SK-N-SH (cell line): ENCODE measurements around the gene SLF2. TPM values are rescaled to one million over a fixed set of nuclear protein-coding genes. Genes with fewer than 3 reads are reported as not detected.
"Not testable (repeated sequence)": the region's sequence is repeated elsewhere in the genome, so short reads cannot be mapped to it uniquely, and the experiment has no call there.

Source experiments
- CTCF ChIA-PET: fragments of 300-600, 350-600 bp; formaldehyde crosslinking; extraction: SDS; loops from one replicate; lab custom pipeline; 2021; lab: Yijun Ruan, JAX
- POLR2A ChIA-PET: fragments of 350-600 bp; sonication (Branson Sonifier 250); formaldehyde crosslinking; extraction: SDS; loops from one replicate; lab custom pipeline; 2020; ENCODE audit warnings: antibody characterized with exemption, inconsistent platforms; lab: Yijun Ruan, JAX
- DNase-seq: peaks from one replicate; pipeline ENCODE4 v3.0.0; 2012
- H2AFZ ChIP-seq: fragments of 200-600 bp; sonication (generic); 2 replicates; pipeline ENCODE4 v1.8.1; 2016; ENCODE audit warnings: antibody characterized with exemption, mild to moderate bottlenecking, low read depth
- H3F3A ChIP-seq: fragments of 200-600 bp; sonication (generic); replicated peaks from 2 replicates; pipeline ENCODE3; 2016; ENCODE audit warnings: antibody characterized with exemption, mild to moderate bottlenecking; ENCODE audit not compliant: insufficient read depth
- H3K27ac ChIP-seq, 2 experiments: fragments of 200-500 bp in 1 of 2; fragments of 200-600 bp in 1 of 2; sonication (Bioruptor generic) in 1 of 2; sonication (generic), shearing (Covaris generic) in 1 of 2; 2 replicates each; pipeline versions ENCODE4 v1.5.1 to v1.6.1; 2014 to 2016; ENCODE audit warnings: low read depth in 2 of 2, inconsistent platforms in 1 of 2, low read length in 1 of 2, mild to moderate bottlenecking in 1 of 2, mixed read lengths in 1 of 2
- H3K27me3 ChIP-seq: fragments of 200-600 bp; sonication (generic), shearing (Covaris generic); 2 replicates; pipeline ENCODE4 v1.6.1; 2016; ENCODE audit warnings: mixed run types; ENCODE audit not compliant: insufficient read depth
- H3K36me3 ChIP-seq, 2 experiments: fragments of 200-500 bp in 1 of 2; fragments of 200-600 bp in 1 of 2; sonication (Bioruptor generic) in 1 of 2; sonication (generic) in 1 of 2; replicated peaks in 1 of 2; 2 replicates each; pipeline versions ENCODE3 to v1.5.1; 2014 to 2016; ENCODE audit warnings: low read length in 1 of 2, mild to moderate bottlenecking in 1 of 2; ENCODE audit not compliant: insufficient read depth in 2 of 2, control insufficient read depth in 1 of 2
- H3K4me1 ChIP-seq, 2 experiments: fragments of 200-500 bp in 1 of 2; fragments of 200-600 bp in 1 of 2; sonication (Bioruptor generic) in 1 of 2; sonication (generic), shearing (Covaris generic) in 1 of 2; 2 replicates each; pipeline versions ENCODE4 v1.5.1 to v1.6.1; 2014 to 2016; ENCODE audit warnings: low read depth in 1 of 2, low read length in 1 of 2, mixed run types in 1 of 2; ENCODE audit not compliant: insufficient read depth in 2 of 2, control insufficient read depth in 1 of 2
- H3K4me2 ChIP-seq: fragments of 200-600 bp; sonication (generic), shearing (Covaris generic); 2 replicates; pipeline ENCODE4 v1.6.1; 2017; ENCODE audit warnings: mixed run types
- H3K4me3 ChIP-seq, 2 experiments: fragments of 200-500 bp in 1 of 2; fragments of 200-600 bp in 1 of 2; sonication (Bioruptor generic) in 1 of 2; sonication (generic), shearing (Covaris generic) in 1 of 2; 2 replicates each; pipeline versions ENCODE4 v1.5.1 to v1.8.1; 2014 to 2016; ENCODE audit warnings: low read depth in 2 of 2, inconsistent platforms in 1 of 2, low read length in 1 of 2, mild to moderate bottlenecking in 1 of 2, mixed read lengths in 1 of 2, moderate library complexity in 1 of 2
- H3K79me2 ChIP-seq: fragments of 200-600 bp; sonication (generic); 2 replicates; pipeline ENCODE4 v1.8.1; 2017; ENCODE audit warnings: mild to moderate bottlenecking; ENCODE audit not compliant: insufficient read depth
- H3K9ac ChIP-seq: fragments of 200-600 bp; sonication (generic); 2 replicates; pipeline ENCODE4 v1.6.1; 2017; ENCODE audit warnings: mixed run types
- H3K9me2 ChIP-seq: fragments of 200-600 bp; sonication (generic); 2 replicates; pipeline ENCODE4 v1.6.1; 2017; ENCODE audit warnings: mixed run types
- H3K9me3 ChIP-seq: fragments of 200-600 bp; sonication (generic); 2 replicates; pipeline ENCODE4 v1.6.1; 2017; ENCODE audit warnings: mixed run types, mild to moderate bottlenecking, moderate library complexity
- H4K20me1 ChIP-seq: fragments of 200-600 bp; sonication (generic); 2 replicates; pipeline ENCODE4 v1.6.1; 2017; ENCODE audit warnings: mild to moderate bottlenecking, mixed run types; ENCODE audit not compliant: insufficient read depth
- CHD2 ChIP-seq: fragments of 150-350 bp; IDR thresholded peaks from 2 replicates; pipeline ENCODE4 v1.6.1; 2018; ENCODE audit warnings: low read length; ENCODE audit not compliant: partially characterized antibody
- EP300 ChIP-seq, 2 experiments: IDR thresholded peaks; 2 replicates each; pipeline versions ENCODE4 v1.4.0 to v1.6.1; 2012; ENCODE audit warnings: borderline replicate concordance in 1 of 2, low read depth in 1 of 2, low read length in 1 of 2
- FOSL2 ChIP-seq: IDR thresholded peaks from 2 replicates; pipeline ENCODE4 v1.4.0; 2012; ENCODE audit warnings: low read depth, mild to moderate bottlenecking, moderate library complexity, borderline replicate concordance
- FOXJ3 ChIP-seq: sonication (generic); formaldehyde crosslinking; IDR thresholded peaks from 2 replicates; pipeline ENCODE4 v1.5.1; 2020; ENCODE audit warnings: mild to moderate bottlenecking, missing genetic modification reagents
- FOXM1 ChIP-seq: IDR thresholded peaks from 2 replicates; pipeline ENCODE4 v1.4.0; 2012; ENCODE audit warnings: low read depth, mild to moderate bottlenecking
- GABPA ChIP-seq: IDR thresholded peaks from 2 replicates; pipeline ENCODE4 v1.4.0; 2012; ENCODE audit warnings: low read depth, mild to moderate bottlenecking
- GATA2 ChIP-seq: sonication (generic); formaldehyde crosslinking; IDR thresholded peaks from 2 replicates; pipeline ENCODE4 v1.5.0; 2020; ENCODE audit warnings: mild to moderate bottlenecking, missing genetic modification reagents
- MEF2A ChIP-seq: IDR thresholded peaks from 2 replicates; pipeline ENCODE4 v1.4.0; 2012; ENCODE audit warnings: low read depth, borderline replicate concordance
- NRF1 ChIP-seq: IDR thresholded peaks from 2 replicates; pipeline ENCODE4 v1.6.1; 2012; ENCODE audit warnings: low read depth, mild to moderate bottlenecking, low read length
- PBX3 ChIP-seq: IDR thresholded peaks from 2 replicates; pipeline ENCODE4; 2012
- POLR2AphosphoS5 ChIP-seq: IDR thresholded peaks from 2 replicates; pipeline ENCODE4 v1.6.1; 2012; ENCODE audit warnings: low read depth, low read length
- RCOR1 ChIP-seq: fragments of 150-350 bp; IDR thresholded peaks from 2 replicates; pipeline ENCODE4 v1.6.1; 2017; ENCODE audit warnings: antibody characterized with exemption, low read length
- REST ChIP-seq: IDR thresholded peaks from 2 replicates; pipeline ENCODE4 v1.6.1; 2012; ENCODE audit warnings: mild to moderate bottlenecking, low read depth, low read length, moderate library complexity
- RFX5 ChIP-seq: IDR thresholded peaks from 2 replicates; pipeline ENCODE4 v1.6.1; 2012; ENCODE audit warnings: mild to moderate bottlenecking, improper control_type of control experiment, low read length
- RXRA ChIP-seq: IDR thresholded peaks from 2 replicates; pipeline ENCODE4 v1.4.0; 2012; ENCODE audit warnings: low read depth, mild to moderate bottlenecking, borderline replicate concordance
- SMC3 ChIP-seq: IDR thresholded peaks from 2 replicates; pipeline ENCODE4 v1.6.1; 2012; ENCODE audit warnings: low read depth, low read length, improper control_type of control experiment
- TEAD4 ChIP-seq: IDR thresholded peaks from 2 replicates; pipeline ENCODE4 v1.4.0; 2012; ENCODE audit warnings: mild to moderate bottlenecking, borderline replicate concordance; ENCODE audit not compliant: insufficient read depth
- USF1 ChIP-seq: IDR thresholded peaks from 2 replicates; pipeline ENCODE4 v1.4.0; 2012; ENCODE audit warnings: low read depth, borderline replicate concordance
- WGBS: methylation state at CpG from one replicate; pipeline ENCODE4 v1.1.6; 2017; ENCODE audit warnings: low lambda C conversion rate; 5-methylcytosine and 5-hydroxymethylcytosine counted together
- polyA plus RNA-seq, 3 experiments: library from polyadenylated mRNA; depleted of rRNA; stranded (reverse); fragments of >200 nt; gene quantifications; 2 replicates each; pipeline ENCODE4 v1.2.3, GENCODE V29; 2012

SLF2 gene
- polyA plus RNA-seq, 1 of the 3 experiments (the other 2 are of a cell fraction): 6.3 TPM

DNA sequence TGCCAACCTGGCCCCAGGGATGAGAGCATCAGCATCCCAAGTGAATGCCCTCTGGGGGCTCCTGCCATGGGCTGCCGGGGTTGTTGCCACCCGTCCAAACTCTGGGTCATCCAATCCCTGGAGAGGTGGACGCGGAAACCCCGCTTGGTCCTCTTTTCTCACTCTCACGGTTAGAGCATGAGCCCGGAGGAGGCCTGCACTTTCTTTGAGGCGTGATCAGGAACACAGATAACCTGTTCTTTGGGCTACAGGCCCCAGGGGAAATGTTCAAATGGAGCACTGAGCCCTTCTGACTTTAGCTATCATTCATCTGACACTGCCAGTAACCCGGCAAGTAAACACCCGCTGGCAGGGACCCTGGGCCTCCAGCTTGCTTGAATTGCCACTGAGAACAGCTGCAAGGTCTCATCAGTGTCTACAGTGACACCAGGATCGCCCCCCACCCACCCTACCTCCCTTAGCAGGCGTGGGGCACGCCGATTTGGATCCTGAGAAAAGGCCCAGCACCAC, 29.4 kb upstream of the SLF2 start:
- TF ChIP-seq USF1: no peak
- no peak for TF ChIP-seq FOXM1
- no peak for TF ChIP-seq GATA2 (CRISPR knock-in tag)
- no peak for TF ChIP-seq RXRA
- no peak for TF ChIP-seq RFX5
- TF ChIP-seq GABPA: no peak
- no peak for TF ChIP-seq FOXJ3 (CRISPR knock-in tag)
- TF ChIP-seq SMC3: no peak
- TF ChIP-seq FOSL2: no peak
- no peak for TF ChIP-seq RCOR1
- TF ChIP-seq, all 33 proteins: peak for 0
- no peak overlapping the region for H3K9ac ChIP-seq
- no peak overlapping the region for H3K27ac ChIP-seq
- 78% methylated on average over 7 of the region's 14 CpGs for WGBS
- H3K79me2 ChIP-seq: no peaks in the 10 kb centered on the region
- no peaks in the 10 kb centered on the region for H3K9me3 ChIP-seq
- no peaks in the 10 kb centered on the region for H4K20me1 ChIP-seq
- no peaks in the 10 kb centered on the region for H3K27me3 ChIP-seq
- peaks cover 0 to 29% of the 10 kb centered on the region in 2 experiments; a peak in 2 of 4 replicates for H3K4me1 ChIP-seq
- H3K4me3 ChIP-seq: no peak overlapping the region
- ChIA-PET POLR2A (no interaction called here), CTCF (interaction anchor here (1.2 to 15.7 kb wide), 7 partner anchors 10 to 365 kb away, joined by 4 to 267 read pairs (median 6); partner anchors contain the start of gene PAX2)
- no peak for DNase-seq
- H3F3A ChIP-seq: peaks cover 3% of the 10 kb centered on the region
- H3K4me2 ChIP-seq: no peak overlapping the region
- no peaks in the 10 kb centered on the region for H3K9me2 ChIP-seq
- H3K36me3 ChIP-seq: no peaks in the 10 kb centered on the region
- no peak overlapping the region for H2AFZ ChIP-seq

GRCh38 chr10:100885611-100886010, 27.2 kb upstream of the SLF2 start:
- H3K9ac ChIP-seq, H3K27me3 ChIP-seq, H2AFZ ChIP-seq, H3K9me2 ChIP-seq, H3K4me2 ChIP-seq, H3K79me2 ChIP-seq, DNase-seq, H3K36me3 ChIP-seq, H3F3A ChIP-seq, H3K9me3 ChIP-seq, H4K20me1 ChIP-seq, H3K4me3 ChIP-seq, POLR2A ChIA-PET, H3K27ac ChIP-seq: not testable (repeated sequence)
- CTCF ChIA-PET: interaction anchor here (1.1 to 1.8 kb wide), 2 partner anchors 142 to 323 kb away, joined by 3 to 4 read pairs; no protein-coding TSS in a partner anchor
- WGBS: 93% methylated on average over 13 of the region's 13 CpGs
- peaks cover 6 to 26% of the 10 kb centered on the region in 2 experiments for H3K4me1 ChIP-seq

GRCh38 chr10:100886091-100886490, 26.7 kb upstream of the SLF2 start:
- Histone ChIP-seq H3F3A (peaks cover 12% of the 10 kb centered on the region), H3K9me3 (no peaks in the 10 kb centered on the region), H3K36me3 (no peaks in the 10 kb centered on the region), H3K27me3 (no peaks in the 10 kb centered on the region), H3K27ac (no peak overlapping the region), H3K79me2 (no peaks in the 10 kb centered on the region), H3K9ac (no peak overlapping the region), H3K4me2 (no peak overlapping the region), H4K20me1 (no peaks in the 10 kb centered on the region), H3K4me3 (no peak overlapping the region), H2AFZ (no peak overlapping the region), H3K9me2 (no peaks in the 10 kb centered on the region), H3K4me1 (peaks cover 9 to 21% of the 10 kb centered on the region in 2 experiments)
- ChIA-PET CTCF (interaction anchor here (1.1 to 1.8 kb wide), 2 partner anchors 143 to 324 kb away, joined by 3 to 4 read pairs; no protein-coding TSS in a partner anchor), POLR2A (no interaction called here)
- 88% methylated on average over 3 of the region's 3 CpGs for WGBS
- DNase-seq: no peak
- TF ChIP-seq GATA2 (CRISPR knock-in tag) (no peak), EP300 (IDR thresholded peaks at IDR 0.05; ENCODE audit: borderline replicate concordance in 1 of 2, low read depth in 1 of 2, low read length in 1 of 2) (no peak), POLR2AphosphoS5 (no peak), CHD2 (no peak), FOSL2 (no peak), PBX3 (no peak), NRF1 (no peak), REST (no peak), TEAD4 (no peak), MEF2A (no peak)
